GM18526 (cell line): ENCODE results near the gene PRKAR1B.

Experiments used
- POLR2A ChIP-seq: IDR thresholded peaks from 3 replicates; pipeline ENCODE4 v1.6.1; 2011; ENCODE audit not compliant: insufficient read length; ENCODE audit errors: extremely low read depth

The PRKAR1B gene

GRCh38 chr7:502296-502695, 224.8 kb downstream of the PRKAR1B start:
- TF ChIP-seq POLR2A = no peak

DNA sequence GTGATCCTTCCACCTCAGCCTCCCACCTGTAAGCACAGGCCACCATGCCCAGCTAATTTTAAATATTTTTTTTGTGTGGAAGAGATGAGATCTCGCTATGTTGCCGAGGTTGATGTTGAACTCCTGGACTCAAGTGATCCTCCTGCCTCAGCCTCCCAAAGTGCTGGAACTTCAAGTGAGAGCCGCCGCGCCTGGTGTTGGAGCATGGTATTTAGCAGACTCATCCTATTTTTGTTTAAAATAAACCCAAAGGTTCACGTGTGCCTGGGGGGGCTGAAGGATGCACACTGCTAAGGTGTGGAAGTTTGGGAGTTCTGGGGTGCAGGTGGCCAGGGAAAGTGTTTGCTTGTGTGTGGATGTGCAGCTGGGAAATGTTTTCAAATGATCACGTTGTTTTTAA, 225.6 kb downstream of the PRKAR1B start:
- no peak for TF ChIP-seq POLR2A

DNA sequence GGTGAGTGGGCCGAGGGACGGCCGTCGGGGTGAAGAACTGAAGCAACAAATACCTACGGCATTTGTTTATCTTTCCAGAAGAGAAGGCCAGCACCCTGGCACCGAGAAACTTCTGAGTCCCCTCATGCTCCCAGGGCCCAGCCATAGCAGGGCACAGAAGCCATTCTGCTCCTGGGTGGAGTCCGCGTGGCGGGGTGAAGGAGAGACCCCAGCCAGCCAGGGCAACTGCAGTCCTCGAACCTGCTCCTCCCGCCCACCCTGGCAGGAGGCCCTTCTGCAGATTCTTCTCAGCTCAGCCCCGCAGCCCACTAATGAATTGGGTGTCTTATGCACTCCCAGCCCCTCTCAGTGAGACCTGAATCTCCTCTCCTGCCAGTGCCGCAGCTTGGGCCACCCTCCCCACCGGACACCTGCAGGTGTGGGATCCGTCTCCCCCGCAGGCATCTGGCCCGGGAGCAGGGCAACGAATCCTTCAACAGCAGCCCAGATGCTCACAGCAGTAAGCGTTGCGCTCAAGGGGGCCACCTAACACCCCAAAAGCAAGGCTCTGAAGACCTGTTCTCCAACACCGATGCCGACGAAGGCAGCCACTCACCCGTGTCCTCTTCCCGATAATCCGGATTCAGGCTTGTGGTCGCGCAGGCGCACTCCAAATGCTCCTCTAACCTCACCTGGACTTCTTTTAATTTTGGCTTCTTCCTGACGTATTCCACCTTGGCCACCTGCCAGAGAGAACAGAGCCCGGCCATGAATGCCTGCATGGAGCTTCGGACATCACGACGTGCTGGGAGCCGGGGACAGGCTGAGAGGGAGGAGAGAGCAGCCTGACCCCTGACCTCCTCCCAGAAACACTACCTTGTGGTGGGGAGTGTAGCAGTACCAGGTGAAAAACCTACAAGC, 226.3 kb downstream of the PRKAR1B start:
- TF ChIP-seq POLR2A = no peak

GRCh38 chr7:499853-500485, 227.1 kb downstream of the PRKAR1B start:
- no peak for TF ChIP-seq POLR2A
